Caco-2 (cell line): ENCODE results near the gene TOM1L1. TPM values are rescaled to one million over a fixed set of nuclear protein-coding genes. Genes with fewer than 3 reads are reported as not detected.

Experiments used
- BruUV-seq: library from RNA; stranded (reverse); fragments of 400-500 nt; replicated peaks from 2 replicates; lab custom pipeline; 2021; lab: Mats Ljungman, UMichigan
- CTCF ChIA-PET: fragments of 300-600 bp; sonication (Branson Sonifier 250); formaldehyde crosslinking; loops from one replicate; lab custom pipeline; 2022; ENCODE audit warnings: antibody characterized with exemption; lab: Charles Lee
- POLR2A ChIA-PET: fragments of 300-600 bp; sonication (Branson Sonifier 250); formaldehyde crosslinking; loops from one replicate; lab custom pipeline; 2022; ENCODE audit warnings: antibody characterized with exemption; lab: Charles Lee
- DNase-seq, 2 experiments: peaks; one replicate each; pipeline versions ENCODE4 v3.0.0 to v3.0.0-alpha.2; 2020 to 2022
- H3K27me3 ChIP-seq: replicated peaks from 2 replicates; pipeline ENCODE4 v1.6.0; 2011; ENCODE audit warnings: low read length; ENCODE audit not compliant: control insufficient read depth, insufficient read depth
- H3K36me3 ChIP-seq: 2 replicates; pipeline ENCODE4 v1.5.1; 2011; ENCODE audit warnings: low read length; ENCODE audit not compliant: control insufficient read depth, insufficient read depth
- H3K4me1 ChIP-seq: fragments of 250-450 bp; sonication (Bioruptor Pico); 2 replicates; pipeline ENCODE4 v1.5.1; 2020; ENCODE audit warnings: mild to moderate bottlenecking
- H3K4me3 ChIP-seq: 2 replicates; pipeline ENCODE4 v1.5.1; 2011; ENCODE audit warnings: low read depth, mild to moderate bottlenecking, control low read depth, low read length
- H3K9me3 ChIP-seq: fragments of 250-450 bp; sonication (Bioruptor Pico); 2 replicates; pipeline ENCODE4 v1.5.1; 2020; ENCODE audit warnings: mild to moderate bottlenecking, moderate library complexity
- H3K27ac Mint-ChIP-seq: one replicate; pipeline ENCODE4 v1.8.0; 2022; ENCODE audit warnings: mixed read lengths; ENCODE audit not compliant: unreplicated experiment
- H3K27me3 Mint-ChIP-seq: one replicate; pipeline ENCODE4 v1.8.0; 2022; ENCODE audit warnings: mixed read lengths; ENCODE audit not compliant: insufficient read depth, unreplicated experiment
- H3K36me3 Mint-ChIP-seq: one replicate; pipeline ENCODE4 v1.8.0; 2022; ENCODE audit warnings: mild to moderate bottlenecking, mixed read lengths; ENCODE audit not compliant: insufficient read depth, unreplicated experiment
- H3K4me1 Mint-ChIP-seq: one replicate; pipeline ENCODE4 v1.8.0; 2022; ENCODE audit warnings: low read depth, mixed read lengths; ENCODE audit not compliant: unreplicated experiment
- H3K4me3 Mint-ChIP-seq: one replicate; pipeline ENCODE4 v1.8.0; 2022; ENCODE audit warnings: mild to moderate bottlenecking, moderate library complexity, mixed read lengths; ENCODE audit not compliant: unreplicated experiment
- H3K9me3 Mint-ChIP-seq: one replicate; pipeline ENCODE4 v1.8.0; 2022; ENCODE audit warnings: mixed read lengths; ENCODE audit not compliant: unreplicated experiment
- intact Hi-C: fragments of 100-400 bp; cut with micrococcal nuclease; formaldehyde crosslinking; loops from one replicate; pipeline ENCODE4 v1.10.0; 2022; ENCODE audit not compliant: unreplicated experiment
- total RNA-seq: library from RNA; stranded (reverse); gene quantifications from 2 replicates; pipeline ENCODE4 v1.2.3, GENCODE V29; 2022
- TF ChIP-seq, protein P1 (sequence below), 2 experiments: fragments of 200-600 bp in 1 of 2; IDR thresholded peaks; 1 replicate in 1 of 2; 2 replicates in 1 of 2; pipeline versions ENCODE4 v1.5.1 to v1.8.0; 2011 to 2022; ENCODE audit warnings: antibody characterized with exemption in 1 of 2, control low read depth in 1 of 2, inconsistent platforms in 1 of 2, low read depth in 1 of 2, low read length in 1 of 2, mild to moderate bottlenecking in 1 of 2, moderate library complexity in 1 of 2; ENCODE audit not compliant: insufficient read depth in 1 of 2, severe bottlenecking in 1 of 2, unreplicated experiment in 1 of 2

The TOM1L1 gene
- total RNA-seq, 1 experiment from 2014 or later = 48.7 TPM

DNA sequence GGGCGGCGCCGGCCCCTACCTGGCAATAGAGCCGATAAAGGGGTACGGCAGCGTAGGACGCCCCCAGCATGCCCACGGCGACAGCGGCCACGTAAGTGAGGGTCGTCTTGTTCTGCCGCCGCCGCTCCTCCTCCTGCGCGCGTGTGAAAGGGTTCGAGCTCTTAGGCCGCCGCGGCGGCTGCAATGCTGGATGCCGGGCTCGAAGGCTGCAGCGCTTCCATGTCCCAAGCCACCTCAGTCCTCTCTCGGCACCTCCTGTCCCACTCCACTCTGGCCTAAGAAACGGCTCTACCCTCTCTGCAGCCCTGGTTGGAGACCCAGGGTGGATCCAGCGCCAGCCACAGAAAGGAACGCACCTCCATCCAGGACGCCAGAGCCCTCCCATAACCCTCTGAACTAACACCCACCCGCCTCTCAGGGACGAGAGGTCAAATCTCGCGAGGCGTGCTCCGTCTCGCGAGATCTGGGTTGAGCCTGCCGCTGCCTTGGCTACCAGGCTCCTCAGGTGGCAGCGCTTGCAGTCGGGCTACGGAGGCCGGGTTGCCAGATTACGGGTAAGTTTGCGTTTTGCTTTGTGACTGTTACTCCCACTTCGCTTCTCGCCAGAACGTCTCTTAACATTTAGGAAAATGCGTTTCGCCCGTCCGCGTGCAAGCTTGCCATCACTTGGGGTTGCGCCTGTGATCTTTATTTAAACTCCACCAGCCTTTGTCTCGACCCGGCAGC, 67.8 kb downstream of the TOM1L1 start, which contains the start of the genes COX11 and STXBP4:
COX11 (minus strand) TSS at position 393 of the 726 bp plus-strand sequence; CDS start at position 385, 8 bp downstream.
STXBP4 (plus strand) TSS at position 504 of the 726 bp plus-strand sequence. CDS start 17,455 bp downstream, outside the sequence.
- POLR2A ChIA-PET = interaction anchor here (1.0 kb wide), 1 partner anchor 11 kb away, joined by 4 read pairs; no protein-coding TSS in a partner anchor
- H3K9me3 Mint-ChIP-seq = no peaks in the 10 kb centered on the region
- CTCF ChIA-PET = no interaction called here

DNA sequence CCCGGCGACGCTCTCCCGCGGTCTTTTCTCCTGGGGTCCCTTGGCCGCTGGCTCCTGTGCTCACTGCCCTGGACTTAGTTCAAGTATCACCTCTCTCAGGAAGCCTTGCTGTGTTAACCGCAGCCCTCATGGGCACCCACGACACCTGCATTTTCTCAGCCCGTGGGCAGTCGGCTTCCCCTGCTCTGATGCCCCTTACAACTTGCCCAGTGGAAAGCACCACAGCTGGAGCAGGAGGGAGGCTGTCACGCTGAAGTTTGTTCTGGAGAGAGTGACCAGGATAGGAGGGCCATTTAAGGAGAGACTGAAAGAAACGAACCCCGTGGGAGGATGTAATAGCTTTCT, 68.3 kb downstream of the TOM1L1 start:
- H3K27ac Mint-ChIP-seq = no peak overlapping the region
- CTCF ChIA-PET = no interaction called here
- H3K4me1 Mint-ChIP-seq = no peaks in the 10 kb centered on the region
- Histone ChIP-seq H3K4me1 (peaks cover 23% of the 10 kb centered on the region), H3K9me3 (no peaks in the 10 kb centered on the region), H3K36me3 (no peaks in the 10 kb centered on the region), H3K4me3 (peak overlapping the region; percentile 62), H3K27me3 (no peaks in the 10 kb centered on the region)
- no peak overlapping the region for H3K4me3 Mint-ChIP-seq
- H3K9me3 Mint-ChIP-seq = no peaks in the 10 kb centered on the region
- H3K27me3 Mint-ChIP-seq = no peaks in the 10 kb centered on the region
- intact Hi-C loops = loop anchor here (2.0 kb wide), 1 partner anchor 68 kb away; the partner anchor contains the start of gene TOM1L1
- POLR2A ChIA-PET = no interaction called here
- TF ChIP-seq, protein P1, sequence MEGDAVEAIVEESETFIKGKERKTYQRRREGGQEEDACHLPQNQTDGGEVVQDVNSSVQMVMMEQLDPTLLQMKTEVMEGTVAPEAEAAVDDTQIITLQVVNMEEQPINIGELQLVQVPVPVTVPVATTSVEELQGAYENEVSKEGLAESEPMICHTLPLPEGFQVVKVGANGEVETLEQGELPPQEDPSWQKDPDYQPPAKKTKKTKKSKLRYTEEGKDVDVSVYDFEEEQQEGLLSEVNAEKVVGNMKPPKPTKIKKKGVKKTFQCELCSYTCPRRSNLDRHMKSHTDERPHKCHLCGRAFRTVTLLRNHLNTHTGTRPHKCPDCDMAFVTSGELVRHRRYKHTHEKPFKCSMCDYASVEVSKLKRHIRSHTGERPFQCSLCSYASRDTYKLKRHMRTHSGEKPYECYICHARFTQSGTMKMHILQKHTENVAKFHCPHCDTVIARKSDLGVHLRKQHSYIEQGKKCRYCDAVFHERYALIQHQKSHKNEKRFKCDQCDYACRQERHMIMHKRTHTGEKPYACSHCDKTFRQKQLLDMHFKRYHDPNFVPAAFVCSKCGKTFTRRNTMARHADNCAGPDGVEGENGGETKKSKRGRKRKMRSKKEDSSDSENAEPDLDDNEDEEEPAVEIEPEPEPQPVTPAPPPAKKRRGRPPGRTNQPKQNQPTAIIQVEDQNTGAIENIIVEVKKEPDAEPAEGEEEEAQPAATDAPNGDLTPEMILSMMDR (IDR thresholded peaks at IDR 0.05; ENCODE audit: insufficient read depth in 1 of 2, low read depth in 1 of 2, low read length in 1 of 2, severe bottlenecking in 1 of 2, unreplicated experiment in 1 of 2) = no peak
- BruUV-seq = TSS peak; percentile 46
- no peak for DNase-seq
- peaks cover 10% of the 10 kb centered on the region for H3K36me3 Mint-ChIP-seq

More for the DNA sequence above, 67.8 kb downstream of the TOM1L1 start, which contains the start of the genes COX11 and STXBP4:
- no peak within 1 kb of the TSS for H3K4me3 Mint-ChIP-seq
- peaks cover 16% of the 10 kb centered on the region for H3K36me3 Mint-ChIP-seq
- Histone ChIP-seq H3K27me3 (no peaks in the 10 kb centered on the region), H3K4me1 (peaks cover 23% of the 10 kb centered on the region), H3K9me3 (no peaks in the 10 kb centered on the region), H3K4me3 (peak within 1 kb of the TSS; percentile 62), H3K36me3 (no peaks in the 10 kb centered on the region)
- TF ChIP-seq, protein P1 (IDR thresholded peaks at IDR 0.05; ENCODE audit: insufficient read depth in 1 of 2, low read depth in 1 of 2, low read length in 1 of 2, severe bottlenecking in 1 of 2, unreplicated experiment in 1 of 2) = no peak
- H3K4me1 Mint-ChIP-seq = no peaks in the 10 kb centered on the region
- no peaks in the 10 kb centered on the region for H3K27me3 Mint-ChIP-seq
- DNase-seq = peak; percentile 96
- BruUV-seq = no TSS peak
- intact Hi-C loops = loop anchor here (2.0 kb wide), 1 partner anchor 68 kb away; the partner anchor contains the start of gene TOM1L1
- H3K27ac Mint-ChIP-seq = no peak within 1 kb of the TSS

DNA sequence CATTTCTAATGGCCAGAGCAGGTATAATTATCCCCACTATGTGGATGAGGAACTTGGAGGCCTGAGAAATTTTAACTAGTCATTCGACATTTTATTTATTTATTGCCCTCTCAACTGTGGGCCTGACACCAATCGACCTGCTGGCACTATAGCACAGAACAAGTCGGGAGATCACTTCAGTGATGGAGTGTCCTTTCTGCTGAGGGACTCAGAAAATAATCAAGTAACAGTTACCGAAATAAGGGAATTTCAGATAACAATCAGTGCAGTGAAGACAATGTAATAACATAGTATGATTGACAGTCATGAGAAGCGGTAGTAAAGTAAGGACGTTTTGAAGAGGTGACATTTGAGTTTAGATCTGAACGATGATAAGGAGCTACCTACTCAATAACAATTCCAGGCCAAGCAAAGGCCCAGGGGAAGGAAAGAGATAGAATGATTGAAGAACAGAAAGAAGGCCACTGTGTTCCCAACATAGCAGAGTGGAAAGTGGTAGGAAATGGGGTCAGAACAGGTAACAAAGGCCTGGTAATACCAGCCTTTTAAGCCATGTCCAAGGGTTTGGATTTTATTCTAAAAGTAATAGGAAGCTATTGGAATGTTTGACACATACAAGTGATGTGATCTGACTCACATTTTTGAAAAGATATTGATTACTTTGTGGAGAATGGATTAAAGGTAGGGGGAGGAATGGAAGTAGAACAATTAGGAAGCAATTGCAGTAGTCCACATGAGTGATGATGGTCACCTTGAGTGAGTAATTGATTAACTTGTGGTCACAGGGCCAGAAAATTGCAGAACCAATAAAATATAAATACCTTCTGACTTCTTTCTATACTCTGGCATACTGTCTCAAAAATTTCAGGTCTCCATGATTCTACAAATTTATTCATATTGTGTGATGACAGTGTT, 69.3 kb downstream of the TOM1L1 start:
- no peaks in the 10 kb centered on the region for H3K9me3 Mint-ChIP-seq
- DNase-seq = no peak
- no peak overlapping the region for H3K27ac Mint-ChIP-seq
- Histone ChIP-seq H3K27me3 (no peaks in the 10 kb centered on the region), H3K4me1 (peaks cover 23% of the 10 kb centered on the region), H3K9me3 (no peaks in the 10 kb centered on the region), H3K4me3 (peak overlapping the region; percentile 62), H3K36me3 (no peaks in the 10 kb centered on the region)
- peaks cover 6% of the 10 kb centered on the region for H3K36me3 Mint-ChIP-seq
- H3K4me3 Mint-ChIP-seq = no peak overlapping the region
- ChIA-PET CTCF (interaction anchor here (0.8 kb wide), 1 partner anchor 69 kb away, joined by 4 read pairs; the partner anchor contains the start of gene TOM1L1), POLR2A (no interaction called here)
- no peaks in the 10 kb centered on the region for H3K27me3 Mint-ChIP-seq
- intact Hi-C loops = loop anchor here (2.0 kb wide), 1 partner anchor 69 kb away; the partner anchor contains the start of gene TOM1L1
- no TSS peak for BruUV-seq
- TF ChIP-seq, protein P1 (IDR thresholded peaks at IDR 0.05; ENCODE audit: insufficient read depth in 1 of 2, low read depth in 1 of 2, low read length in 1 of 2, severe bottlenecking in 1 of 2, unreplicated experiment in 1 of 2) = no peak
- no peaks in the 10 kb centered on the region for H3K4me1 Mint-ChIP-seq
